Brain microvascular endothelial cell (primary cell): Measurements from ENCODE around the gene TMPRSS4.
A peak's percentile ranks its signal among the peaks of the same experiment; 100 is the strongest.

Experiments
- DNase-seq: peaks from one replicate; pipeline ENCODE4 v3.0.0-alpha.2; 2020
- H3K27ac ChIP-seq: fragments of 250-450 bp; sonication (Bioruptor Pico); 2 replicates; pipeline ENCODE4 v1.5.1; 2020; ENCODE audit warnings: mild to moderate bottlenecking, moderate library complexity
- H3K27me3 ChIP-seq: fragments of 250-450 bp; sonication (Bioruptor Pico); replicated peaks from 2 replicates; pipeline ENCODE4 v1.5.1; 2020; ENCODE audit warnings: mild to moderate bottlenecking
- H3K36me3 ChIP-seq: fragments of 250-450 bp; sonication (Bioruptor Pico); replicated peaks from 2 replicates; pipeline ENCODE4 v1.5.1; 2020; ENCODE audit warnings: mild to moderate bottlenecking
- H3K4me3 ChIP-seq: 2 replicates; pipeline ENCODE4 v1.5.1; 2011; ENCODE audit warnings: low read depth, mild to moderate bottlenecking, control low read depth, low read length, moderate library complexity
- in situ Hi-C: cut with HindIII; loops from 2 replicates; pipeline ENCODE4 v1.10.0; 2017; ENCODE audit warnings: low sequenced_read_pairs, low pct_ligation_motif_present
- TF ChIP-seq, protein P1 (sequence below): IDR thresholded peaks from 2 replicates; pipeline ENCODE4 v1.5.1; 2011; ENCODE audit warnings: low read depth, mild to moderate bottlenecking, moderate library complexity, low read length, control low read depth, inconsistent platforms; ENCODE audit errors: missing control alignments

TMPRSS4 gene

DNA sequence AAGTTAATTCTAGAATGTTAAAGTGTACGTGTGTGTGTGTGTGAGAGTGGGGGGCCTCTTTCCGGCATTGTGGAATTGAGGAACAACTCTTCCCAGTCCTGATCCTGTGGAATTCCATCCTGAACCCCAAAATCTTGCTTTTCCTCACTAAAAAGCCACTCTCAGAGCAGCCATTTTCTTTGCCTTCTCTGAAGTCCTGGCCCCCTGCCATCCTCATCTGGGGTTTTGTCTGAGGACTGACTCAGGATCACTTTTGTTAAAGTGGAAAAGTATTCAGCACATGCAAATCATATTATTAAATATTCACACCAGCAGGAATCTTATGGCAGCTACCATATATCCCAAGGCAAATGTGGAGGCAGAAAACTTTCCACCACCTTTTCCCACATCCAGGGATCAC, 72.0 kb downstream of the TMPRSS4 start:
- H3K36me3 ChIP-seq, result no peaks in the 10 kb centered on the region
- no peak for DNase-seq
- peaks cover 52% of the 10 kb centered on the region for H3K27me3 ChIP-seq
- no peak overlapping the region for H3K27ac ChIP-seq
- H3K4me3 ChIP-seq, result no peak overlapping the region
- TF ChIP-seq, protein P1, sequence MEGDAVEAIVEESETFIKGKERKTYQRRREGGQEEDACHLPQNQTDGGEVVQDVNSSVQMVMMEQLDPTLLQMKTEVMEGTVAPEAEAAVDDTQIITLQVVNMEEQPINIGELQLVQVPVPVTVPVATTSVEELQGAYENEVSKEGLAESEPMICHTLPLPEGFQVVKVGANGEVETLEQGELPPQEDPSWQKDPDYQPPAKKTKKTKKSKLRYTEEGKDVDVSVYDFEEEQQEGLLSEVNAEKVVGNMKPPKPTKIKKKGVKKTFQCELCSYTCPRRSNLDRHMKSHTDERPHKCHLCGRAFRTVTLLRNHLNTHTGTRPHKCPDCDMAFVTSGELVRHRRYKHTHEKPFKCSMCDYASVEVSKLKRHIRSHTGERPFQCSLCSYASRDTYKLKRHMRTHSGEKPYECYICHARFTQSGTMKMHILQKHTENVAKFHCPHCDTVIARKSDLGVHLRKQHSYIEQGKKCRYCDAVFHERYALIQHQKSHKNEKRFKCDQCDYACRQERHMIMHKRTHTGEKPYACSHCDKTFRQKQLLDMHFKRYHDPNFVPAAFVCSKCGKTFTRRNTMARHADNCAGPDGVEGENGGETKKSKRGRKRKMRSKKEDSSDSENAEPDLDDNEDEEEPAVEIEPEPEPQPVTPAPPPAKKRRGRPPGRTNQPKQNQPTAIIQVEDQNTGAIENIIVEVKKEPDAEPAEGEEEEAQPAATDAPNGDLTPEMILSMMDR, result no peak
- in situ Hi-C loops, result no loop called here

DNA sequence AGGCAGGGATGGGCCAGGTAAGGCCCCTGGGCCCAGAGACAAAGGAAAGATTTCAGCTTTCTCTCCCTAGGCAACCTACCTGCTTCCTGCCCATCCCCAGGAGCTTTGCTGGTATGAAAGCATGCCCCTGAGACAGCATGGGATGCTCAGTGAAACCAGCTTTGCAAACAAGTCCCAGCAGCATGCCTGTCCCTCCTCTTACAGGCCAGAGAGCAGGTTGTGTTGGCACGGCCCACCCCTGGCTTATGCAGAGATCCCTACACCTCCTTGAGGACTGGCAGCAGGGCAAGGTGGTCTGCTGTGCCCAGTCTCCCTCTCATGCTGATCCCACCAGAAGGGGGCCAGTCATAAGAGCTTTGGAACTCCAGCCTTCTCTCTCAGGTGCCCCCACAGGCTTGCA, 72.6 kb downstream of the TMPRSS4 start:
- in situ Hi-C loops, result no loop called here
- no peak overlapping the region for H3K27ac ChIP-seq
- no peak for DNase-seq

DNA sequence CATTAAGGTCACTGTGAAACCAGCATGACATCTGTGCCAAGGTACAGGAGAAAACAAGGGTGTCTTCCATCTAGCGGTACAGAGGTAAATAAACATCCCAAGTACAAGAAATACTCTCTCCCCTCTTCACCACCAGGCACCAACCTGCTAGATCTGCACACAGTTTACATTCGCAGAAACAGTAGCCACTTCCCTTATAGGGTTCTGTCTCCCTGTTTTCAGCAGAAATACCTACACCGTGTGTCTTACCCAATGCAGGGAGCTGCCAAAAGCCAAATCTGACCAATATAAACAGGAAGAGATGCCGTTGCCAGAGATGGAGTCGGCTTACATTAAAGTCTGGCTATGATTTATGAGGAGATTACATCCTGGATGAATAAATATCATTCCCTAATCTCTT, 74.6 kb downstream of the TMPRSS4 start:
- DNase-seq, result no peak
- no peak overlapping the region for H3K4me3 ChIP-seq
- H3K27ac ChIP-seq, result no peak overlapping the region
- TF ChIP-seq, protein P1, result no peak
- in situ Hi-C loops, result no loop called here
- H3K36me3 ChIP-seq, result no peaks in the 10 kb centered on the region
- H3K27me3 ChIP-seq, result peaks cover 68% of the 10 kb centered on the region

More for the DNA sequence above, 72.6 kb downstream of the TMPRSS4 start:
- no peaks in the 10 kb centered on the region for H3K36me3 ChIP-seq
- no peak overlapping the region for H3K4me3 ChIP-seq
- TF ChIP-seq, protein P1, result no peak
- peaks cover 59% of the 10 kb centered on the region for H3K27me3 ChIP-seq

DNA sequence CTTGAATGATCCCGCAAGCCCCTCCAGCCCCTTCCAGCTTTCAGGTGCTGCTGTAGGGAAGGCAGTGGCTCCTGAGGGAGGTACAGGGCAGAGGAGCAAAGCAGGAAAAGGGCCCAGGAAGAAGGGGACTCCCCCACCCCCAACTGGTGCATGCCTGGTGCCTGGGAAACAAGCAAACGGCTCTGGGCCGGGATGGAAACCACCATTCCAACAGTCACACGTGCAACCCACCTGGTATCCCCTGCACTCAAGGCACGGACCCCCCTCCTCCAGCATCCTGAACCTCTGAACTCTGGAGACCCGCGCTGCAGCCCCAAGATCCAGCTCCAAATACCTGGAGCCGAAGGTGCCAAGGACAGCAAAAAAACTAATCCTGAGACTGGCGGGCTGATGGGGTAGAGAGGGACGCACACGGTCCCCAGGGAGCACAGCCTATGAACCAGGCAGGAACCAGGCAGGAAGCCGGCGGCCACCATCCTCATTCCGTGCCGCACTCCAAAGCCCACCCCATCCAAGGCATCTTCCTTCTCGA, 75.2 kb downstream of the TMPRSS4 start:
- H3K4me3 ChIP-seq, result peak overlapping the region; percentile 43
- in situ Hi-C loops, result no loop called here
- DNase-seq, result no peak
- H3K27me3 ChIP-seq, result peaks cover 71% of the 10 kb centered on the region
- no peaks in the 10 kb centered on the region for H3K36me3 ChIP-seq
- no peak overlapping the region for H3K27ac ChIP-seq
- TF ChIP-seq, protein P1, result no peak

DNA sequence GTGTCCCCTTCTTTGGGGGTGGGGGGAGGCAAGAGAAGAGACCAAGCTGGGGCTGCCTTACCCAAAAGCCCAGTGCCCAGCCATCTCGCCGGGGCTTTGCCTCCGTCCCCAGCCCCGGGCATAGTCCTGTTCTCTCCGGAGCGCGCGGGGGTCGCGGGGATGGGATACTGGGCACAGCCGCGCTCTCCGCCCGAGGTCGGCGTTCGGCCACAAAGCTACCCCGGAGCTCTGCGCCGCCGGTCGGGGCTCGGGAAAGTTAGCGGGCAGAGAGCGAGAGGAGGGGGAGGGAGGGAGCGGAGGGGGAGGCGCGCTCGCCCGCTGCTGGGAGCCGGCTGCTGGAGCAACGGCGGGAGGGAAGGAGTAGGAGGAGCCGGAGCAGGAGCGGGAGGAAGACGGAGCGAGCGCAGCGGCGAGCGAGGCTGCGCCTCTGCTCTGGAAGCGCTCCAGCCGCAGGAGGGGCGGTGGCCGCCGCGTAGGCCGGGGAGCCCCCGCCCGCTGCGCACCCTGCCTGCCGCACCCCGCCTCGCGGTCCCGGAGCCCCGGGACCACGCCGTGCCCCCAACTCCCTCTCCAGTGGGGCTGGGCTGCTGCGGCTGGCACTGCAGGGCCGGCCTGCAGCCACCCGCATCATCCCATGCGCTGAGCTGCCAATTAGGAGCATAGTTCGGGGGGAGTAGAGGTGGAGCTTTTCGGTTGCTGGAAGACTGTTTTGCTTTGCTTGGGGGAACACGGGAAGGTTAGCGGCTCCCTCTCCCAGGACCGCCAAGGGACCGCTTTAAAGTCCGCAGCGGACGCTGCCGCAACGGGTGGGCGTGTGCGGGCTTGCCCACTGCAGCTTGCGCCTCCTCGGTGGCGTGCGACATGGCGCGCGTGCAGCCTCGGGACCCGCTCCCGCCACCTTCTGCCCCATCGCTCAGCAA, 75.9 kb downstream of the TMPRSS4 start, which contains the start of gene SCN4B:
TSS of gene SCN4B (minus strand) at position 272 of the 920 bp plus-strand sequence. CDS start at position 122, 150 bp downstream.
- DNase-seq, result peak; percentile 5
- no peak within 1 kb of the TSS for H3K27ac ChIP-seq
- peaks cover 78% of the 10 kb centered on the region for H3K27me3 ChIP-seq
- H3K4me3 ChIP-seq, result peak within 1 kb of the TSS; percentile 43
- TF ChIP-seq, protein P1, result no peak
- H3K36me3 ChIP-seq, result no peaks in the 10 kb centered on the region
- in situ Hi-C loops, result no loop called here
